ENCODE results near the gene SPTBN1.

The SPTBN1 gene

GRCh38 chr2:54666131-54666633 lies 210.1 kb downstream of the SPTBN1 start:
- TF ChIP-seq EZH2 (IDR thresholded peaks at IDR 0.05; ENCODE audit: borderline replicate concordance, low read length): no peak
- TF ChIP-seq CTCF (IDR thresholded peaks at IDR 0.05; ENCODE audit: low read length): no peak

GRCh38 chr2:54666634-54667265 lies 210.6 kb downstream of the SPTBN1 start:
- no peak overlapping the region for H2AFZ ChIP-seq (ENCODE audit: low read length)
- H3K36me3 ChIP-seq (ENCODE audit: insufficient read depth, low read length): peaks cover 19% of the 10 kb centered on the region; the same call in 1 of the 2 replicates
- no peaks in the 10 kb centered on the region for H3K9me2 ChIP-seq (ENCODE audit: low read depth, low read length)
- no peak overlapping the region for H3K27ac ChIP-seq (ENCODE audit: low read depth, low read length, poor library complexity, severe bottlenecking)
- H3K9me3 ChIP-seq (ENCODE audit: low read length): no peaks in the 10 kb centered on the region
- TF ChIP-seq CTCF (IDR thresholded peaks at IDR 0.05; ENCODE audit: low read length) (no peak), EZH2 (IDR thresholded peaks at IDR 0.05; ENCODE audit: borderline replicate concordance, low read length) (no peak)
- H3F3A ChIP-seq (ENCODE audit: insufficient read depth, low read length): no peaks in the 10 kb centered on the region
- no peak overlapping the region for H3K4me3 ChIP-seq (ENCODE audit: low read depth, low read length, poor library complexity, severe bottlenecking)
- H3K9ac ChIP-seq (ENCODE audit: low read length): no peak overlapping the region
- no peaks in the 10 kb centered on the region for H3K79me2 ChIP-seq (ENCODE audit: insufficient read depth, low read length)
- no peaks in the 10 kb centered on the region for H3K27me3 ChIP-seq (ENCODE audit: insufficient read depth, low read length)
- H3K4me2 ChIP-seq (ENCODE audit: low read length): no peak overlapping the region
- no peaks in the 10 kb centered on the region for H3K4me1 ChIP-seq (ENCODE audit: insufficient read depth, low read length, severe bottlenecking)
- H4K20me1 ChIP-seq (ENCODE audit: insufficient read depth, low read length): no peaks in the 10 kb centered on the region

More at GRCh38 chr2:54666131-54666633, 210.1 kb downstream of the SPTBN1 start:
- Histone ChIP-seq H3K9me3 (ENCODE audit: low read length) (no peaks in the 10 kb centered on the region), H3K4me1 (ENCODE audit: insufficient read depth, low read length, severe bottlenecking) (no peaks in the 10 kb centered on the region), H3K9ac (ENCODE audit: low read length) (no peak overlapping the region), H3K9me2 (ENCODE audit: low read depth, low read length) (no peaks in the 10 kb centered on the region), H3F3A (ENCODE audit: insufficient read depth, low read length) (no peaks in the 10 kb centered on the region), H3K4me2 (ENCODE audit: low read length) (no peak overlapping the region), H3K79me2 (ENCODE audit: insufficient read depth, low read length) (no peaks in the 10 kb centered on the region), H3K4me3 (ENCODE audit: low read depth, low read length, poor library complexity, severe bottlenecking) (no peak overlapping the region), H4K20me1 (ENCODE audit: insufficient read depth, low read length) (no peaks in the 10 kb centered on the region), H2AFZ (ENCODE audit: low read length) (no peak overlapping the region), H3K36me3 (ENCODE audit: insufficient read depth, low read length) (peaks cover 23% of the 10 kb centered on the region; the same call in 1 of the 2 replicates), H3K27me3 (ENCODE audit: insufficient read depth, low read length) (no peaks in the 10 kb centered on the region), H3K27ac (ENCODE audit: low read depth, low read length, poor library complexity, severe bottlenecking) (no peak overlapping the region)

- no peaks in the 10 kb centered on the region for H3F3A ChIP-seq (ENCODE audit: insufficient read depth, low read length)
- no peaks in the 10 kb centered on the region for H3K9me2 ChIP-seq (ENCODE audit: low read depth, low read length)
- no peaks in the 10 kb centered on the region for H3K9me3 ChIP-seq (ENCODE audit: low read length)
- H3K27ac ChIP-seq (ENCODE audit: low read depth, low read length, poor library complexity, severe bottlenecking): no peak overlapping the region
- no peak overlapping the region for H2AFZ ChIP-seq (ENCODE audit: low read length)
- no peaks in the 10 kb centered on the region for H3K27me3 ChIP-seq (ENCODE audit: insufficient read depth, low read length)
- no peak overlapping the region for H3K4me2 ChIP-seq (ENCODE audit: low read length)
- no peak overlapping the region for H3K4me3 ChIP-seq (ENCODE audit: low read depth, low read length, poor library complexity, severe bottlenecking)
- no peaks in the 10 kb centered on the region for H3K4me1 ChIP-seq (ENCODE audit: insufficient read depth, low read length, severe bottlenecking)
- no peaks in the 10 kb centered on the region for H4K20me1 ChIP-seq (ENCODE audit: insufficient read depth, low read length)
- peaks cover 14% of the 10 kb centered on the region; the same call in 1 of the 2 replicates for H3K36me3 ChIP-seq (ENCODE audit: insufficient read depth, low read length)
- no peak overlapping the region for H3K9ac ChIP-seq (ENCODE audit: low read length)
- TF ChIP-seq CTCF (IDR thresholded peaks at IDR 0.05; ENCODE audit: low read length) (no peak), EZH2 (IDR thresholded peaks at IDR 0.05; ENCODE audit: borderline replicate concordance, low read length) (no peak)
- H3K79me2 ChIP-seq (ENCODE audit: insufficient read depth, low read length): no peaks in the 10 kb centered on the region
Measured at GRCh38 chr2:54667266-54667639, 211.1 kb downstream of the SPTBN1 start.

Data from OCI-LY1 (cell line).